Endothelial cell of umbilical vein (primary cell): Measurements from ENCODE around the gene FOXI2.

ENCODE experiments used
- CTCF ChIP-seq, 2 donors: IDR thresholded peaks; 1 replicate in 1 of 2; 2 replicates in 1 of 2; pipeline ENCODE4 v1.5.1; 2011; ENCODE audit warnings: low read length in 2 of 2, mild to moderate bottlenecking in 2 of 2, moderate library complexity in 2 of 2, control low read depth in 1 of 2, inconsistent platforms in 1 of 2, low read depth in 1 of 2; ENCODE audit not compliant: insufficient read depth in 1 of 2; ENCODE audit errors: extremely low read depth in 1 of 2
- EZH2 ChIP-seq: IDR thresholded peaks from 2 replicates; pipeline ENCODE4 v1.6.1; 2012; ENCODE audit warnings: borderline replicate concordance, low read depth, mild to moderate bottlenecking, moderate library complexity, low read length, inconsistent platforms; ENCODE audit not compliant: severe bottlenecking
- FOS ChIP-seq: IDR thresholded peaks from 2 replicates; pipeline ENCODE4 v1.6.1; 2011; ENCODE audit warnings: mild to moderate bottlenecking, low read length, moderate library complexity, borderline replicate concordance; ENCODE audit not compliant: insufficient read depth
- GATA2 ChIP-seq: IDR thresholded peaks from 2 replicates; pipeline ENCODE4 v1.7.0; 2011; ENCODE audit warnings: low read depth, mild to moderate bottlenecking, moderate library complexity, mixed read lengths, low read length; ENCODE audit not compliant: insufficient read length, insufficient read depth
- POLR2A ChIP-seq: IDR thresholded peaks from 2 replicates; pipeline ENCODE4 v1.6.1; 2012; ENCODE audit warnings: low read depth, mild to moderate bottlenecking, control low read depth, low read length
- POLR2AphosphoS5 ChIP-seq: IDR thresholded peaks from 2 replicates; pipeline ENCODE4 v1.6.1; 2012; ENCODE audit warnings: low read depth, mild to moderate bottlenecking, control low read depth, low read length, moderate library complexity; ENCODE audit not compliant: insufficient read depth
- TF ChIP-seq, protein P1 (sequence below): IDR thresholded peaks from 2 replicates; pipeline ENCODE4 v1.6.1; 2011; ENCODE audit not compliant: insufficient read depth, insufficient read length

- TF ChIP-seq CTCF (IDR thresholded peaks at IDR 0.05; ENCODE audit: extremely low read depth in 1 of 2, insufficient read depth in 1 of 2, low read depth in 1 of 2, low read length in 2 of 2) (no peak), EZH2 (no peak), POLR2A (no peak), POLR2AphosphoS5 (no peak), FOS (no peak), GATA2 (no peak)
- TF ChIP-seq, protein P1, sequence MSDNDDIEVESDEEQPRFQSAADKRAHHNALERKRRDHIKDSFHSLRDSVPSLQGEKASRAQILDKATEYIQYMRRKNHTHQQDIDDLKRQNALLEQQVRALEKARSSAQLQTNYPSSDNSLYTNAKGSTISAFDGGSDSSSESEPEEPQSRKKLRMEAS = no peak
Measured at GRCh38 chr10:127734753-127735152, 2.2 kb upstream of the FOXI2 start.
